ENCODE results near the gene MSTN.
A peak's percentile ranks its signal among the peaks of the same experiment; 100 is the strongest.
"Not testable (repeated sequence)": the region's sequence is repeated elsewhere in the genome, so short reads cannot be mapped to it uniquely, and the experiment has no call there.

MSTN gene

GRCh38 chr2:190031969-190032618 is 30.4 kb downstream of the MSTN start:
- H3K36me3 ChIP-seq (ENCODE audit: control insufficient read depth, insufficient read depth, low read length) = no peaks in the 10 kb centered on the region
- no peak overlapping the region for H3K4ac ChIP-seq (ENCODE audit: low read depth, low read length)
- no peaks in the 10 kb centered on the region for H3K4me1 ChIP-seq (ENCODE audit: control insufficient read depth, low read depth, low read length)
- H3K9ac ChIP-seq (ENCODE audit: low read length) = no peak overlapping the region
- no CpG with 5 or more reads among the region's 1 CpG for WGBS (ENCODE audit: extremely low coverage, insufficient coverage, low lambda C conversion rate)
- no peak overlapping the region for H2AK5ac ChIP-seq (ENCODE audit: low read length)
- no peak overlapping the region for H3K4me2 ChIP-seq (ENCODE audit: low read length)
- DNase-seq = no peak
- H2BK15ac ChIP-seq (replicated peaks; ENCODE audit: low read depth) = no peak overlapping the region
- H3K23ac ChIP-seq (ENCODE audit: low read length) = no peak overlapping the region
- H2BK120ac ChIP-seq (ENCODE audit: low read depth, low read length) = no peak overlapping the region
- no peak overlapping the region for H3K56ac ChIP-seq (ENCODE audit: low read length)
- H3K79me2 ChIP-seq (ENCODE audit: control insufficient read depth, insufficient read depth, low read length) = no peaks in the 10 kb centered on the region
- no peak overlapping the region for H4K8ac ChIP-seq (ENCODE audit: low read depth, low read length)
- no peak overlapping the region for H3K4me3 ChIP-seq (ENCODE audit: low read length)
- H3K27ac ChIP-seq (ENCODE audit: low read depth, low read length) = no peak overlapping the region
- H3K18ac ChIP-seq (ENCODE audit: low read length) = no peak overlapping the region
- no peaks in the 10 kb centered on the region for H3K27me3 ChIP-seq (ENCODE audit: insufficient read depth, low read length, poor library complexity)
- no peak overlapping the region for H2BK5ac ChIP-seq (ENCODE audit: low read length)
- no peak overlapping the region for H4K5ac ChIP-seq (ENCODE audit: low read length)
- no peaks in the 10 kb centered on the region for H3K79me1 ChIP-seq (ENCODE audit: low read length)

DNA sequence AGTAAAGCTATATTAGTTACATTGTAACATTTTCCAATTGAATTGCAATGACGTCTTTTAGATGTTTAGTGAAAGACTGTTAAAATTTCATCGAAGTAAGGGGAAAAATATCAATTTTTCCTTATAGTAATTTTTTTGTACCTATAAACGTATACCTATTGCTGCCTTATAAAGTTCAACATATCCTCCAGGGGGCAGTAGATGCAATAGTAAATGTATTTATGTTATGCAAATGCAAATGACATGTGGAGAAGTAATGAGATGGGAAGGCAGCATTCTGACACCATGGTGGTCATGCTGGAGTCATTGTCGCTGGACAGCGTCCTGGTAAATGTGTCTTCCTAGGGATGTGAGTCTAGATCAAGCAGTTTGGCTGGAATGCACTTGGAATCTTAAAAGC is 38.7 kb downstream of the MSTN start:
- no peak overlapping the region for H3K4me2 ChIP-seq (ENCODE audit: low read length)
- no peak overlapping the region for H3K4me3 ChIP-seq (ENCODE audit: low read length)
- H3K27me3 ChIP-seq (ENCODE audit: insufficient read depth, low read length, poor library complexity) = no peaks in the 10 kb centered on the region
- no peak overlapping the region for H3K4ac ChIP-seq (ENCODE audit: low read depth, low read length)
- no peak overlapping the region for H3K18ac ChIP-seq (ENCODE audit: low read length)
- no peak overlapping the region for H3K27ac ChIP-seq (ENCODE audit: low read depth, low read length)
- H4K5ac ChIP-seq (ENCODE audit: low read length) = no peak overlapping the region
- no peak overlapping the region for H2BK15ac ChIP-seq (replicated peaks; ENCODE audit: low read depth)
- no peak overlapping the region for H3K23ac ChIP-seq (ENCODE audit: low read length)
- no peak overlapping the region for H3K9ac ChIP-seq (ENCODE audit: low read length)
- no peak overlapping the region for H4K8ac ChIP-seq (ENCODE audit: low read depth, low read length)
- H2AK5ac ChIP-seq (ENCODE audit: low read length) = no peak overlapping the region
- peak; percentile 69 for DNase-seq
- no peak overlapping the region for H2BK5ac ChIP-seq (ENCODE audit: low read length)
- H3K4me1 ChIP-seq (ENCODE audit: control insufficient read depth, low read depth, low read length) = no peaks in the 10 kb centered on the region
- no peaks in the 10 kb centered on the region for H3K36me3 ChIP-seq (ENCODE audit: control insufficient read depth, insufficient read depth, low read length)
- H3K79me1 ChIP-seq (ENCODE audit: low read length) = no peaks in the 10 kb centered on the region
- H3K79me2 ChIP-seq (ENCODE audit: control insufficient read depth, insufficient read depth, low read length) = no peaks in the 10 kb centered on the region
- no CpG with 5 or more reads among the region's 5 CpGs for WGBS (ENCODE audit: extremely low coverage, insufficient coverage, low lambda C conversion rate)
- no peak overlapping the region for H2BK120ac ChIP-seq (ENCODE audit: low read depth, low read length)
- H3K56ac ChIP-seq (ENCODE audit: low read length) = no peak overlapping the region

DNA sequence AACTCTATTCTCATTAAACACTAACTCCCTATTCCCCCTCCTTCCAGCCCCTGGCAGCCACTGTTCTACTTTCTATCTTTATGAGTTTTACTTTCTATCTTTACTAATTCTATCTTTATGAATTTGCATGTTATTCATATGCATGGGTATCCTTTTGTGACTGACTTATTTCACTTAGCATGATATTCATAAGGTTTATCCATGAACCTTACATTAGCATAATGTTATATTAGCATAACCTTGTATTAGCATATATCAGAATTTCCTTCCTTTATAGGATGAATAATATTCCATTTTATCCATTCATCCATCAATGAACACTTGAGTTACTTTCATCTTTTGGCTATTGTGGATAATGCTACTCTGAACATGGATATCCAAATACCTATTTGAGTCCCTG is 41.8 kb downstream of the MSTN start:
- H2BK5ac ChIP-seq (ENCODE audit: low read length) = no peak overlapping the region
- H3K4ac ChIP-seq (ENCODE audit: low read depth, low read length) = no peak overlapping the region
- H4K8ac ChIP-seq (ENCODE audit: low read depth, low read length) = no peak overlapping the region
- H3K4me3 ChIP-seq (ENCODE audit: low read length) = no peak overlapping the region
- no peaks in the 10 kb centered on the region for H3K27me3 ChIP-seq (ENCODE audit: insufficient read depth, low read length, poor library complexity)
- H3K79me1 ChIP-seq (ENCODE audit: low read length) = no peaks in the 10 kb centered on the region
- H3K79me2 ChIP-seq (ENCODE audit: control insufficient read depth, insufficient read depth, low read length) = no peaks in the 10 kb centered on the region
- no peak overlapping the region for H3K18ac ChIP-seq (ENCODE audit: low read length)
- no peak overlapping the region for H2BK120ac ChIP-seq (ENCODE audit: low read depth, low read length)
- H3K27ac ChIP-seq (ENCODE audit: low read depth, low read length) = no peak overlapping the region
- H3K56ac ChIP-seq (ENCODE audit: low read length) = no peak overlapping the region
- DNase-seq = no peak
- H3K4me1 ChIP-seq (ENCODE audit: control insufficient read depth, low read depth, low read length) = no peaks in the 10 kb centered on the region
- H3K23ac ChIP-seq (ENCODE audit: low read length) = no peak overlapping the region
- no peaks in the 10 kb centered on the region for H3K36me3 ChIP-seq (ENCODE audit: control insufficient read depth, insufficient read depth, low read length)
- H4K5ac ChIP-seq (ENCODE audit: low read length) = no peak overlapping the region
- H2AK5ac ChIP-seq (ENCODE audit: low read length) = no peak overlapping the region
- no peak overlapping the region for H2BK15ac ChIP-seq (replicated peaks; ENCODE audit: low read depth)
- H3K9ac ChIP-seq (ENCODE audit: low read length) = no peak overlapping the region
- no peak overlapping the region for H3K4me2 ChIP-seq (ENCODE audit: low read length)

GRCh38 chr2:190017837-190018236 is 44.7 kb downstream of the MSTN start:
- H3K18ac ChIP-seq (ENCODE audit: low read length) = no peak overlapping the region
- H3K79me1 ChIP-seq (ENCODE audit: low read length) = no peaks in the 10 kb centered on the region
- H3K23ac ChIP-seq (ENCODE audit: low read length) = no peak overlapping the region
- no peak overlapping the region for H3K4ac ChIP-seq (ENCODE audit: low read depth, low read length)
- no peak overlapping the region for H3K27ac ChIP-seq (ENCODE audit: low read depth, low read length)
- H3K9ac ChIP-seq (ENCODE audit: low read length) = no peak overlapping the region
- no peaks in the 10 kb centered on the region for H3K79me2 ChIP-seq (ENCODE audit: control insufficient read depth, insufficient read depth, low read length)
- H3K4me2 ChIP-seq (ENCODE audit: low read length) = no peak overlapping the region
- no peak overlapping the region for H2AK5ac ChIP-seq (ENCODE audit: low read length)
- WGBS (ENCODE audit: extremely low coverage, insufficient coverage, low lambda C conversion rate) = no CpG with 5 or more reads among the region's 1 CpG
- DNase-seq = no peak
- no peak overlapping the region for H2BK5ac ChIP-seq (ENCODE audit: low read length)
- H3K56ac ChIP-seq (ENCODE audit: low read length) = no peak overlapping the region
- no peaks in the 10 kb centered on the region for H3K36me3 ChIP-seq (ENCODE audit: control insufficient read depth, insufficient read depth, low read length)
- no peaks in the 10 kb centered on the region for H3K27me3 ChIP-seq (ENCODE audit: insufficient read depth, low read length, poor library complexity)
- H2BK120ac ChIP-seq (ENCODE audit: low read depth, low read length) = no peak overlapping the region
- H4K8ac ChIP-seq (ENCODE audit: low read depth, low read length) = no peak overlapping the region
- H3K4me3 ChIP-seq (ENCODE audit: low read length) = no peak overlapping the region
- H4K5ac ChIP-seq (ENCODE audit: low read length) = no peak overlapping the region
- H3K4me1 ChIP-seq (ENCODE audit: control insufficient read depth, low read depth, low read length) = no peaks in the 10 kb centered on the region
- H2BK15ac ChIP-seq (replicated peaks; ENCODE audit: low read depth) = no peak overlapping the region

GRCh38 chr2:190015969-190016368 is 46.6 kb downstream of the MSTN start:
- not testable (repeated sequence) for H3K9ac ChIP-seq (ENCODE audit: low read length); H3K4me2 ChIP-seq (ENCODE audit: low read length); H2BK120ac ChIP-seq (ENCODE audit: low read depth, low read length); H3K4ac ChIP-seq (ENCODE audit: low read depth, low read length); DNase-seq; H3K27me3 ChIP-seq (ENCODE audit: insufficient read depth, low read length, poor library complexity); H3K79me1 ChIP-seq (ENCODE audit: low read length); H3K79me2 ChIP-seq (ENCODE audit: control insufficient read depth, insufficient read depth, low read length); H4K5ac ChIP-seq (ENCODE audit: low read length); H3K23ac ChIP-seq (ENCODE audit: low read length); H3K4me3 ChIP-seq (ENCODE audit: low read length); H2BK15ac ChIP-seq (replicated peaks; ENCODE audit: low read depth); H3K36me3 ChIP-seq (ENCODE audit: control insufficient read depth, insufficient read depth, low read length); H2BK5ac ChIP-seq (ENCODE audit: low read length); H2AK5ac ChIP-seq (ENCODE audit: low read length); H3K4me1 ChIP-seq (ENCODE audit: control insufficient read depth, low read depth, low read length); H3K56ac ChIP-seq (ENCODE audit: low read length); H3K27ac ChIP-seq (ENCODE audit: low read depth, low read length); H3K18ac ChIP-seq (ENCODE audit: low read length); H4K8ac ChIP-seq (ENCODE audit: low read depth, low read length)
- WGBS (ENCODE audit: extremely low coverage, insufficient coverage, low lambda C conversion rate) = no CpG with 5 or more reads among the region's 1 CpG
